H7 (cell line): Measurements from ENCODE around the gene SPDYC. TPM values are rescaled to one million over a fixed set of nuclear protein-coding genes. Genes with fewer than 3 reads are reported as not detected.
A peak's percentile ranks its signal among the peaks of the same experiment; 100 is the strongest.

Experiments
- DNase-seq: peaks from one replicate; pipeline ENCODE4 v3.0.0; 2012
- H3K27me3 ChIP-seq: 2 replicates; pipeline ENCODE4 v1.6.0; 2011; ENCODE audit warnings: mild to moderate bottlenecking, low read length; ENCODE audit not compliant: control insufficient read depth, insufficient read depth
- H3K36me3 ChIP-seq: replicated peaks from 2 replicates; pipeline ENCODE4 v1.5.1; 2011; ENCODE audit warnings: low read length; ENCODE audit not compliant: control insufficient read depth, insufficient read depth
- H3K4me3 ChIP-seq: 2 replicates; pipeline ENCODE4 v1.5.1; 2011; ENCODE audit warnings: low read depth, mild to moderate bottlenecking, control low read depth, low read length, moderate library complexity; ENCODE audit not compliant: insufficient read depth
- total RNA-seq: library from RNA; depleted of rRNA; stranded (reverse); fragments of >200 nt; shearing (Covaris generic); gene quantifications from 2 replicates; pipeline ENCODE4 v1.2.3, GENCODE V29; 2014; rRNA removed

Gene SPDYC
- total RNA-seq, 1 experiment from 2014 or later = 2.0 TPM

- Histone ChIP-seq H3K4me3 (no peak overlapping the region), H3K36me3 (peaks cover 15% of the 10 kb centered on the region), H3K27me3 (no peaks in the 10 kb centered on the region)
- DNase-seq = peak; percentile 89
These were observed 43.5 kb downstream of the SPDYC start for GRCh38 chr11:65213322-65214211.

GRCh38 chr11:65214212-65214845 is 44.3 kb downstream of the SPDYC start:
- Histone ChIP-seq H3K27me3 (no peaks in the 10 kb centered on the region), H3K36me3 (peaks cover 10% of the 10 kb centered on the region), H3K4me3 (no peak overlapping the region)
- DNase-seq = no peak

- DNase-seq = no peak
- Histone ChIP-seq H3K4me3 (no peak overlapping the region), H3K36me3 (peaks cover 2% of the 10 kb centered on the region)
These were observed 45.5 kb downstream of the SPDYC start for GRCh38 chr11:65215441-65216076.

GRCh38 chr11:65216830-65217229 is 46.8 kb downstream of the SPDYC start:
- H3K4me3 ChIP-seq = no peak overlapping the region
- no peak for DNase-seq
- H3K36me3 ChIP-seq = no peaks in the 10 kb centered on the region; the same call in 1 of the 2 replicates
- no peaks in the 10 kb centered on the region for H3K27me3 ChIP-seq

More at GRCh38 chr11:65215441-65216076, 45.5 kb downstream of the SPDYC start:
- H3K27me3 ChIP-seq = no peaks in the 10 kb centered on the region

- Histone ChIP-seq H3K27me3 (no peaks in the 10 kb centered on the region), H3K36me3 (no peaks in the 10 kb centered on the region; the same call in 1 of the 2 replicates), H3K4me3 (no peak overlapping the region)
- no peak for DNase-seq
These were observed 47.7 kb downstream of the SPDYC start for GRCh38 chr11:65217441-65218423.

GRCh38 chr11:65218446-65218845 is 48.4 kb downstream of the SPDYC start:
- H3K27me3 ChIP-seq = no peaks in the 10 kb centered on the region
- H3K36me3 ChIP-seq = peaks cover 1% of the 10 kb centered on the region; the same call in 1 of the 2 replicates
- no peak overlapping the region for H3K4me3 ChIP-seq
- no peak for DNase-seq

- Histone ChIP-seq H3K27me3 (no peaks in the 10 kb centered on the region), H3K36me3 (peaks cover 1% of the 10 kb centered on the region; the same call in 1 of the 2 replicates), H3K4me3 (no peak overlapping the region)
- no peak for DNase-seq
These were observed 49.8 kb downstream of the SPDYC start for GRCh38 chr11:65219930-65220213.

GRCh38 chr11:65221026-65221425 is 51.0 kb downstream of the SPDYC start:
- H3K4me3 ChIP-seq = no peak overlapping the region
- no peaks in the 10 kb centered on the region for H3K27me3 ChIP-seq
- peaks cover 1% of the 10 kb centered on the region; the same call in 1 of the 2 replicates for H3K36me3 ChIP-seq
- DNase-seq = no peak

Other genes with a start within 250 kb of the SPDYC start
- 5.0 and 6.0 TPM in 2 replicates for gene PPP2R5B, start 245.5 kb upstream of the SPDYC start, total RNA-seq
- gene GPHA2, start 234.3 kb upstream of the SPDYC start, total RNA-seq = 2.4 TPM in 1 of 2 replicates, not detected in the other
- 0.97 and 1.1 TPM in 2 replicates for gene MAJIN, start 198.1 kb upstream of the SPDYC start, total RNA-seq
- gene BATF2, start 173.3 kb upstream of the SPDYC start, total RNA-seq = 0.55 TPM in 1 of 2 replicates, not detected in the other
- 219 and 221 TPM in 2 replicates for gene ARL2, start 156.1 kb upstream of the SPDYC start, total RNA-seq
- 11.8 and 12.7 TPM in 2 replicates for gene SNX15, start 142.8 kb upstream of the SPDYC start, total RNA-seq
- 15.4 TPM in 2 replicates for gene SAC3D1, start 129.0 kb upstream of the SPDYC start, total RNA-seq
- gene NAALADL1, start 111.7 kb upstream of the SPDYC start, total RNA-seq = 1.4 and 2.4 TPM in 2 replicates
- gene CDCA5, start 86.2 kb upstream of the SPDYC start, total RNA-seq = 83.8 and 88.7 TPM in 2 replicates
- gene ZFPL1, start 86.0 kb upstream of the SPDYC start, total RNA-seq = 53.8 and 55.3 TPM in 2 replicates
- gene VPS51, start 74.0 kb upstream of the SPDYC start, total RNA-seq = 162 and 186 TPM in 2 replicates
- gene TM7SF2, start 58.4 kb upstream of the SPDYC start, total RNA-seq = 31.9 and 45.2 TPM in 2 replicates
- 14.1 and 22.5 TPM in 2 replicates for gene ZNHIT2, start 52.5 kb upstream of the SPDYC start, total RNA-seq
- 779 and 1,014 TPM in 2 replicates for gene FAU, start 48.1 kb upstream of the SPDYC start, total RNA-seq
- 89.9 and 93.3 TPM in 2 replicates for gene MRPL49, start 47.9 kb upstream of the SPDYC start, total RNA-seq
- gene SYVN1, start 35.7 kb upstream of the SPDYC start, total RNA-seq = 11.5 and 21.9 TPM in 2 replicates
- 160 and 165 TPM in 2 replicates for gene CAPN1, start 11.7 kb downstream of the SPDYC start, total RNA-seq
- 27.6 and 35.2 TPM in 2 replicates for gene POLA2, start 91.7 kb downstream of the SPDYC start, total RNA-seq
- gene CDC42EP2, start 144.6 kb downstream of the SPDYC start, total RNA-seq = 0.97 and 1.2 TPM in 2 replicates
- 65.2 and 69.2 TPM in 2 replicates for gene DPF2, start 163.6 kb downstream of the SPDYC start, total RNA-seq
- 0.35 and 0.70 TPM in 2 replicates for gene TIGD3, start 184.5 kb downstream of the SPDYC start, total RNA-seq
- gene SLC25A45, start 212.4 kb downstream of the SPDYC start, total RNA-seq = 0.73 and 0.81 TPM in 2 replicates
- gene FRMD8, start 216.4 kb downstream of the SPDYC start, total RNA-seq = 24.5 and 37.1 TPM in 2 replicates